WERI-Rb-1 (cell line): ENCODE results near the gene CHADL.

Experiments
- DNase-seq: peaks from one replicate; pipeline ENCODE4 v3.0.0-alpha.2; 2020
- H3K27ac ChIP-seq: fragments of 250-450 bp; sonication (Bioruptor Pico); 2 replicates; pipeline ENCODE4 v1.5.1; 2020; ENCODE audit warnings: mild to moderate bottlenecking, moderate library complexity
- H3K27me3 ChIP-seq: fragments of 250-450 bp; sonication (Bioruptor Pico); 2 replicates; pipeline ENCODE4 v1.5.1; 2021; ENCODE audit warnings: mild to moderate bottlenecking, low read depth, moderate library complexity; ENCODE audit not compliant: insufficient read depth, severe bottlenecking
- H3K36me3 ChIP-seq: fragments of 250-450 bp; sonication (Bioruptor Pico); 2 replicates; pipeline ENCODE4 v1.5.1; 2020; ENCODE audit warnings: mild to moderate bottlenecking, moderate library complexity
- H3K4me3 ChIP-seq: 2 replicates; pipeline ENCODE4 v1.5.1; 2011; ENCODE audit warnings: low read depth, mild to moderate bottlenecking, control low read depth, low read length
- H3K9me3 ChIP-seq: fragments of 250-450 bp; sonication (Bioruptor Pico); 2 replicates; pipeline ENCODE4 v1.5.1; 2021; ENCODE audit warnings: mild to moderate bottlenecking, moderate library complexity; ENCODE audit not compliant: severe bottlenecking
- TF ChIP-seq, protein P1 (sequence below): IDR thresholded peaks from 2 replicates; pipeline ENCODE4 v1.5.1; 2011; ENCODE audit warnings: low read depth, mild to moderate bottlenecking, control low read depth, inconsistent platforms, low read length

Gene CHADL

DNA sequence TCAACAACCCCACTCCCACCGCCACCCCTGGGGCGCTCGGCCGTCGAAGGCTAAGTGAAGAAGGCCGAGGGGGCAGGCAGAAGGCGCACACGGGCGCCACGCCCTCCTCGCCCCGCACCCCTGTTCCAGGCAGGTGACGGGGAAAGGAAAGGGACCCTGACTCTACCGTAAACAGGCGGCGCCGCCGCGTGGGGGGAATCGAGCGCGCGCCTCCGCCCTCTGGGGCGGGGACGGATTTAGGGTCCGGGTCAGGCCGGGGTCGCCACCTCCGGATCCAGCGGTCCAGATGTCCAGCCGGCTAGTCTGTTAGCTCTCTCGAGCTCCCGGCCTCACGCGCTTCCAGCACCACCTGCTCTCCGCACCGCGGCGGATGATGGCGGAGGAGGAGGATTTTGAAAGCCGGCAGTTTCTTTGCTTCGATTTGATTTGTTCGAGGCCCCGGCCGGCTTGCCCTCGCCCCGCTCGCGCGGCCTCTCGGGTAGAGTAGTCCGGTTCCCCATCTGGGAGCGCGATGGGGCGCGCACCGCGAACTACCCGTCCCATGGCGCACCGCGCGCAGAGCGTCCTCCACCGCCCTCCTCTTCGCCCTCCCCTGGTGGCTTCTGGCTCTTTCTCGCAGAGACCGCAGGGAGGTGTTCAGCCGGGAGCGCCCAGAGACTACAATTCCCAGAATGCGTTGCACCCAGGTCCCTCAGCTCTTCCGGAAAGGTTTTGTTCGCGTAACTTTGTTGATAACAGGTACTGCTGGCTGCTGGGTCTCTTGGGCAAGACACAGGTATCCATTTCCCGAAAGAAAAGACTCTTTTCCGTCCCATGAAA is 45.3 kb upstream of the CHADL start, which contains the start of gene RANGAP1:
Gene RANGAP1 (minus strand): TSS at position 368 of the 819 bp plus-strand sequence. CDS start 5,143 bp downstream, outside the sequence.
- TF ChIP-seq, protein P1, sequence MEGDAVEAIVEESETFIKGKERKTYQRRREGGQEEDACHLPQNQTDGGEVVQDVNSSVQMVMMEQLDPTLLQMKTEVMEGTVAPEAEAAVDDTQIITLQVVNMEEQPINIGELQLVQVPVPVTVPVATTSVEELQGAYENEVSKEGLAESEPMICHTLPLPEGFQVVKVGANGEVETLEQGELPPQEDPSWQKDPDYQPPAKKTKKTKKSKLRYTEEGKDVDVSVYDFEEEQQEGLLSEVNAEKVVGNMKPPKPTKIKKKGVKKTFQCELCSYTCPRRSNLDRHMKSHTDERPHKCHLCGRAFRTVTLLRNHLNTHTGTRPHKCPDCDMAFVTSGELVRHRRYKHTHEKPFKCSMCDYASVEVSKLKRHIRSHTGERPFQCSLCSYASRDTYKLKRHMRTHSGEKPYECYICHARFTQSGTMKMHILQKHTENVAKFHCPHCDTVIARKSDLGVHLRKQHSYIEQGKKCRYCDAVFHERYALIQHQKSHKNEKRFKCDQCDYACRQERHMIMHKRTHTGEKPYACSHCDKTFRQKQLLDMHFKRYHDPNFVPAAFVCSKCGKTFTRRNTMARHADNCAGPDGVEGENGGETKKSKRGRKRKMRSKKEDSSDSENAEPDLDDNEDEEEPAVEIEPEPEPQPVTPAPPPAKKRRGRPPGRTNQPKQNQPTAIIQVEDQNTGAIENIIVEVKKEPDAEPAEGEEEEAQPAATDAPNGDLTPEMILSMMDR, result no peak
- no peaks in the 10 kb centered on the region for H3K27me3 ChIP-seq
- peak within 1 kb of the TSS; percentile 93 for H3K27ac ChIP-seq
- H3K36me3 ChIP-seq, result peaks cover 41% of the 10 kb centered on the region
- DNase-seq, result peak; percentile 98
- H3K9me3 ChIP-seq, result no peaks in the 10 kb centered on the region
- H3K4me3 ChIP-seq, result peak within 1 kb of the TSS; percentile 76

DNA sequence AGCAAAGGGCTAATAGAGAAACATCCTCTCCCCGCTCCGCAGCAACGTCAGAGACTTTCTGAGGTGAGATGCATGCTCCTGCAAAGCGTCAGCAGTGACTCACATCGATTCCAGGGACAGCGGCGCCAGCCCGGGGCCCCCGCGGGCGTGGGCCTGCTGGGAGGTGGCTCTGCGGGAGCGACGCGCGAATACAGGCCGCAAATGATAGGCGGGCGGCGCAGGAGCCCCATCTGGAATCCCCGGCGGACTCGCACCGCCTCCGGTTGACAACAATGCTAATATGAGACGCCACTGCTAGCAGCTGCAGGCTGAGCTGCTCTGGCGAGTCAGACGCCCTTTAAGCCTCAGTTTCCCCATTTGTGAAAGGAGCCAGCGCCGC is 44.7 kb upstream of the CHADL start:
- no peaks in the 10 kb centered on the region for H3K9me3 ChIP-seq
- TF ChIP-seq, protein P1, result no peak
- H3K27ac ChIP-seq, result peak overlapping the region; percentile 93
- H3K27me3 ChIP-seq, result no peaks in the 10 kb centered on the region
- peak; percentile 51 for DNase-seq
- H3K4me3 ChIP-seq, result peak overlapping the region; percentile 72
- H3K36me3 ChIP-seq, result peaks cover 47% of the 10 kb centered on the region

DNA sequence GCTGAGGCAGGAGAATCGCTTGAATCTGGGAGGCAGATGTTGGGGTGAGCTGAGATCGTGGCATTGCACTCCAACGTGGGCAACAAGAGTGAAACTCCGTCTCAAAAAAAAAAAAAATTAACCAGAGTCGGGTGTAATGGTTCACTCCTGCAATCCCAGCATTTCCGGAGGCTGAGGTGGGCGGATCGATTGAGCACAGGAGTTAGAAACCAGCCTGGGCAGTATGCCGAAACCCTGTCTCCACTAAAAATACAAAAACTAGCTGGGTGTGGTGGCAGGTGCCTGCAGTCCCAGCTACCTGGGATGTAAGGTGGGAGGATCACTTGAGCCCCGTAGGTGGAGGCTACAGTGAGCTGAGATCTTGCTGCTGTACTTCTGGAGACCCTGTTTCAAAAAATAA is 43.7 kb upstream of the CHADL start:
- Histone ChIP-seq H3K27ac (0 out of 2 replicates have a peak overlapping the region, but pooled peaks have one; percentile 93), H3K4me3 (no peak overlapping the region), H3K9me3 (no peaks in the 10 kb centered on the region), H3K27me3 (no peaks in the 10 kb centered on the region), H3K36me3 (peaks cover 57% of the 10 kb centered on the region)
- TF ChIP-seq, protein P1, result no peak
- no peak for DNase-seq

DNA sequence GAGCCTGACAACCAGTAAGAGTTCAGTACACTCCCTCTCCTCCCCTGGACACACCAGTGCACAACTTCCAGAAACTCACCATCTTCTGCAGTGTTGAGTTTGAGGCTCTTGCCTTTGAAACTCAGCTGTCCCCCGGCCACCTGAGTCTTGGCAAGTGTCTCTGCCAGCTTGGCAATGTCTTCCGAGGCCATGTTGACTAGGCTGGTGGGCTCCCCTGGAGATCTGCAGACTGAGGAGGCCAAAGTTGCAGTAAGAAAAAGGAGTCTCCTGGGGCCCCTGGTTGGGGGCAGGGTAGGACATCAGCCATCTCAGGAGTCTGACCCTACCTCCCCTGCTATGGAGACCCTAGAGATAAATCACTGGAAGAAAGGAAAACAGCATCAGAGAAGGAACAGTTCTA is 40.1 kb upstream of the CHADL start:
- no peaks in the 10 kb centered on the region for H3K9me3 ChIP-seq
- no peak for DNase-seq
- peaks cover 89% of the 10 kb centered on the region for H3K36me3 ChIP-seq
- TF ChIP-seq, protein P1, result no peak
- no peak overlapping the region for H3K27ac ChIP-seq
- no peak overlapping the region for H3K4me3 ChIP-seq
- H3K27me3 ChIP-seq, result no peaks in the 10 kb centered on the region

DNA sequence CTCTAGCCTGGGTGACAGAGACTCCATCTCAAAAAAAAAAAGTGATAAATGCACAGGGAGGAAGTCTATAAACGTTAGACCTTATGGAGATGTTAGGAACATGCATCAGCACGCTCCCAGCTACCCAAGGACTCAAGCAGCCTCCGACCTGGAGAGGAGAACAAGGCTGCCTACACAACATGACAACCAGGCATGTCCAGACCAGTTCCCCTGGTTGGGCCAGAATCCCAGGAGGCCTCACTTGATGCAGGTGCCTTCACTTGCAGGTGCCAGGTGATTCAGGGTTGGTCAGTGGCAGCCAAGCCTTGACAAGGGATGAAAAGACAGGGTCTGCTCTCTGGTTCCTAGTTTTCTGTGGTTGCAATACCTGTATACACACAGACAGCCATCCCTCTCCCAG is 39.3 kb upstream of the CHADL start:
- no peaks in the 10 kb centered on the region for H3K27me3 ChIP-seq
- no peaks in the 10 kb centered on the region for H3K9me3 ChIP-seq
- H3K27ac ChIP-seq, result no peak overlapping the region
- no peak for DNase-seq
- peaks cover 93% of the 10 kb centered on the region for H3K36me3 ChIP-seq
- TF ChIP-seq, protein P1, result no peak
- no peak overlapping the region for H3K4me3 ChIP-seq

DNA sequence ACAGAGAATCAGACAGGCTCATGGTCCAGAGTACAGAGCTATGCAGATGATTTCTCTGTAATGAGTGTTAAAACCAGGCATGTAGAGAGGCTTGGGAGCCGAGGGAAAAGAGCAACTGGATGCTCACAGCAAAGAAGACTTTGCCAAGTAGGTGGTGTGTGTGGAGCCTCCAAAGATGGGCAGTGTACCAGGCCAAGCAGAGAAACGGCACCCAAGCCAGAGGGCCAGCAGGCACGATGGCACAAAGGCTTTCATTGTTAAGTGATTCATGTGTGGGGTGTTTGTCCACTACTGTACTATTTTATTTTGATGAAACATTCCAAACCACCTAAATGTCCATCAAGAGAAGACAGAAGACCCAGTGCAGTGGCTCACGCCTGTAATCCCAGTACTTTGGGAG is 34.1 kb upstream of the CHADL start:
- Histone ChIP-seq H3K27ac (no peak overlapping the region), H3K9me3 (no peaks in the 10 kb centered on the region), H3K4me3 (no peak overlapping the region), H3K36me3 (peaks cover 90% of the 10 kb centered on the region), H3K27me3 (no peaks in the 10 kb centered on the region)
- TF ChIP-seq, protein P1, result no peak
- DNase-seq, result no peak
